NT2/D1 (cell line): ENCODE data around the gene SMYD1.

Source experiments
- DNase-seq: peaks from one replicate; pipeline ENCODE4 v3.0.0-alpha.2; 2011; ENCODE audit warnings: low read depth, low spot score
- H3K27me3 ChIP-seq: 2 replicates; pipeline ENCODE4 v1.6.0; 2011; ENCODE audit warnings: mild to moderate bottlenecking; ENCODE audit not compliant: insufficient read length, insufficient read depth
- H3K36me3 ChIP-seq: 2 replicates; pipeline ENCODE4 v1.6.1; 2011; ENCODE audit warnings: mild to moderate bottlenecking, low read length, mixed read lengths; ENCODE audit not compliant: insufficient read depth, insufficient read length
- H3K4me1 ChIP-seq: 2 replicates; pipeline ENCODE4 v1.5.1; 2011; ENCODE audit not compliant: insufficient read depth, insufficient read length
- H3K4me3 ChIP-seq: 2 replicates; pipeline ENCODE4 v1.5.1; 2011; ENCODE audit warnings: low read depth; ENCODE audit not compliant: insufficient read length
- H3K9ac ChIP-seq: 2 replicates; pipeline ENCODE4 v1.6.0; 2011; ENCODE audit warnings: low read depth; ENCODE audit not compliant: insufficient read length
- H3K9me3 ChIP-seq: 2 replicates; pipeline ENCODE4 v1.5.1; 2011; ENCODE audit warnings: mild to moderate bottlenecking, low read length; ENCODE audit not compliant: insufficient read depth
- SUZ12 ChIP-seq: IDR thresholded peaks from 2 replicates; pipeline ENCODE4 v1.6.1; 2011; ENCODE audit not compliant: insufficient read length, insufficient read depth; ENCODE audit errors: extremely low read depth
- YY1 ChIP-seq: IDR thresholded peaks from 2 replicates; pipeline ENCODE4 v1.6.1; 2011; ENCODE audit not compliant: insufficient read length, insufficient read depth
- ZNF274 ChIP-seq: IDR thresholded peaks from 2 replicates; pipeline ENCODE4 v1.6.1; 2011; ENCODE audit warnings: mild to moderate bottlenecking, low read depth, low read length

SMYD1 gene

DNA sequence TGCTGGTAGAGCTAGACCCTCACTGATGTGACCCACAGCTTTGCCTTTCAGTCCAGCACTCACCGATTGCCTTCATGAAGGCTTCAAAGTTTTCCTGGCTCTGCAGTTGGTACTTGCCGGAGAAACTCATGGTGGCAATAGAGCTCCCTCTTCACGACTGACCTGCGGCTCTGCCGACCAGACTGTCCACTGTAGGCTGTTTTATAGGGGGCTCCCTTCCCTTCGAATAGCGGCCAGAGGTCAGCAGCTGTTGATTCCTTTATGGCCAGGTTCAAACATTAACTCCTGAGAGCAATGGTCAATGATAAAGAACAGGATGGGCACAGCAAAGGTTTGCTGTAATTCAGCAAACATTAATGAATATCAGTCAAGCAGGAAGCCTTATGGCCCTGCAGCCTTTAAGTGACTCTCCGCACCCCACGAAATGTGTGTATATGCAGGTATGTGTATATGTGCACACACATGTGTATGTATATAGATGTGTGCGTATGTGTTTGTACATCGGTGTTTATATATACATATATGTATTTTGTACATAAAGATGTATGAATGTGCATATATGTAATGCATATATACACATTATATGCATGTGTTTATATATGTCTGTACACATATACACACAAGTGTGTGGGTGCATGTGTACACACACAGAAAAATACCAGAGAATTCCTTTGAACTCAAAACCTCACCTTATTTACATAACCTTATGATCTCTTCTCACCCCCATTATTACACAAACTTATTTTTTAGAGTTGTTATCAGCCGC is 60.4 kb downstream of the SMYD1 start, which contains the start of gene FABP1:
Gene FABP1, minus strand, starts transcription at position 175 of the 766 bp plus-strand sequence. Its CDS starts 45 bp downstream, at position 130.
- H3K27me3 ChIP-seq, result no peaks in the 10 kb centered on the region
- H3K9me3 ChIP-seq, result no peaks in the 10 kb centered on the region
- no peak for DNase-seq
- no peaks in the 10 kb centered on the region for H3K4me1 ChIP-seq
- H3K9ac ChIP-seq, result no peak within 1 kb of the TSS
- H3K36me3 ChIP-seq, result no peaks in the 10 kb centered on the region
- TF ChIP-seq ZNF274 (no peak), YY1 (no peak), SUZ12 (no peak)
- no peak within 1 kb of the TSS for H3K4me3 ChIP-seq

DNA sequence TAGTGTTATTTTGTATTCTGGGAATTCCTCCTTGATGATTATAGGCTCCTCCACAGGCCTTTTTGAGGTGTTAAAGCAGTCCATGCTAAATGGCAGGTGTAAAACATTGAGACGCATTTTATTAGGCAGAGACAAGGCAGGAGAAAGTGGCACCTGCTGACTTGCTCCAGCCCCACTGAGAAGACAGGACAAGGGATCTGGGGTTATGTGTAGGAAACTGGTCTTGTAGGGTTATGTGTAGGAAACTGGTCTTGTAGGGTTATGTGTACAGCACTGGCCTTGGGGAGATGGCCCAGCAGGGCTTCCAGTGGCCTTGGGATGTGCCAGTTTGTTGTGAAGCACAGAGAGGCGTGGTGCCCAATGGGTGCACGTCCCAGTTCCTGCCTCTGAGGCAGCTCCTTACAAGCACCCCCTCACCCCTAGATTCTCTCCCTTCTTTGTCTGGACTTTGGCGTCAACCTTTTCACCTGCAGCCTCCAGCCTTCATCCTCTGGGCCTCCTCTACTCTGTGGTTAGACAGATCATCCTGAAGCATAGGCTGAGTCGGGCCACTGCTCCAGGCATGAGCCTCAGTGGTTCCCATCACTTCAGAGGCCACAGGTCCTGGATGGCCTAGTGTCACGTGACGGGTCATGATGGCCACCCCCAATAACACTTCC is 61.2 kb downstream of the SMYD1 start:
- Histone ChIP-seq H3K4me1 (no peaks in the 10 kb centered on the region), H3K9me3 (no peaks in the 10 kb centered on the region), H3K4me3 (no peak overlapping the region), H3K27me3 (no peaks in the 10 kb centered on the region), H3K9ac (no peak overlapping the region), H3K36me3 (no peaks in the 10 kb centered on the region)
- TF ChIP-seq SUZ12 (no peak), YY1 (no peak), ZNF274 (no peak)
- no peak for DNase-seq

DNA sequence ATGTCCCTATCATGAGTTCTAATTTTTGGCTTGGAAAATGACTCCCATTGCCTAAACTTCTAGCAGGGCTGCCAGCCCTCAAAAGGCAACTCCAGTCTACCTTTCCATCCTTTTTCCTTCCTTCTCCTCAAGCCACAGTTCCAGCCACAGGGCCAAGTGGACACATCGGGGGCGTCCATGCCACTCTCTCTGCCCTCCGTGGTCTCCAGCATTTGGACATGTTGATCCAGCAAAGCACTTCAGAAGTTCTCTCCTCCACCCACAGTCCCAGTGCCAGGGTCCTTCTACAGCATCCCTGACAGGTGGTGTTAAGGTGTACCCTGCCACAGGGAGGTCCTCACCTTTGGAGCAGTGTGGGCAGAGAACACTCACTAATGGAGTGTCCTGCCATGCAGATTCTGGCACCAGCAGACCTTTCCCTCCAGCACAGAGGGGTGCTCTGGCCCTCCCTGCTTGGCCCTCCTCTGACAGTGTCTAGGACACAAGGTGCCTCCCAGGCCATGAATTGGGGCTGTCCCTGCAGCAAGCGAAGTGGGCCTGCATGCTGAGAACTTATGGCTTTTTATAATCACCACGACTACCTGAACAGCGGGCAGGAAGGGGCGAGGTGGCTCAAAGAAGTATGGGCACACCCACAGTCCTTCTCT is 61.8 kb downstream of the SMYD1 start:
- Histone ChIP-seq H3K27me3 (no peaks in the 10 kb centered on the region), H3K9me3 (no peaks in the 10 kb centered on the region), H3K4me3 (no peak overlapping the region), H3K4me1 (no peaks in the 10 kb centered on the region), H3K9ac (no peak overlapping the region), H3K36me3 (no peaks in the 10 kb centered on the region)
- no peak for DNase-seq
- TF ChIP-seq ZNF274, result no peak
- no peak for TF ChIP-seq SUZ12
- no peak for TF ChIP-seq YY1

DNA sequence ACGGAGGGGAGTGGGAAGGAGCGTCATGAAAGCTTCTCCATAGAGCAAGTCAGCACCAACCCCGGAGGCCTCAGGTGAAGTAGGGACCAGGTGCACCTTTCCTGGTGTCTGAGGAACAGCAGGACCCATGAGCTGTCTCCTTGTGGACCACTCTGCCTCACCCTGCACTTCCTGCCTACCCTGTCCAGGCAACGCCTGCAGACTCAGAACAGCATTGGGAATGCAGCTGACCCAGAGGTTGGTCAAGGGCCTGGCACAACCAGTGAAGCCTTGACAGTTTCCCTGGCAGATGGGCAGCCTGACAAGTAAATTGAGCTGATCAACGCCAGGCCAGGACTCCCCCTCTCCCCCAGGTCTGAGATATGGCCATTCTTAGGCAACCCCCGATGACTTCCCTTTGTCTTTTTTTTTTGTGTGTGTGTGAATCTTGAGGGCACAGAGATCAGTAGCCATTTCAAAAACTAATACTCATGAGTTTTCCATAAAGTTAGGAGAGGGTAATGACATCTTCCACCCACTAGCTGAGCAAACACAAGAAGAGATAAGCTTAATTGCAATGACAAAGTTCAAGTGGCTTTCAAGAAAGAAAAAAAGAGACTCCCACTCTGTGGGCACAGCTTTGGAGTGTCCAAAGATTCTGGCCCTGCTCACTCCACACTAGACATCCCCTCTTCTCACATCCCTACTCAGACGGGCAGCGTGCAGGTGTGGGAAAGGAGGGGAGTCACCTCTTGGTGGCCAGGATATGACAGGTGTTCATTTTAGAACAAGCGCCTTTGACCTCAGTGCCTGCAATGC is 63.8 kb downstream of the SMYD1 start:
- no peaks in the 10 kb centered on the region for H3K9me3 ChIP-seq
- TF ChIP-seq YY1 (no peak), SUZ12 (no peak), ZNF274 (no peak)
- no peak overlapping the region for H3K4me3 ChIP-seq
- no peak overlapping the region for H3K9ac ChIP-seq
- no peak for DNase-seq
- H3K27me3 ChIP-seq, result no peaks in the 10 kb centered on the region
- no peaks in the 10 kb centered on the region for H3K4me1 ChIP-seq
- no peaks in the 10 kb centered on the region for H3K36me3 ChIP-seq

DNA sequence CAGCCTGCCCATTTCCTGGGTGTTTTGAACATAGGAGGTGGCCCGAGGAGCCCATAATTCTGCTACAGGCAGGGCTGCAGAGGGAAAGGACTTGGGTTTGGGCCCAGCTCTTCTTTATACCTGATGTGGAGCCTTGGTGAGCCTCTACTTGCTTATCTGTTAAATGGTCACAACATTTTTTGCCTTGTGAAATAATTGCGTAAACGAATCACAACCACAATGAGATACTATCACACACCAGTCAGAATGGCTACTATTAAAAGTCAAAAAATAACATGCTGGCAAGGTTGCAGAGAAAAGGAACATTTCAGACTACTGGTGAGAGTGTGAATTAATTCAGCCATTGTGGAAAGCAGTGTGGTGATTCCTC is 64.4 kb downstream of the SMYD1 start:
- no peaks in the 10 kb centered on the region for H3K4me1 ChIP-seq
- H3K9me3 ChIP-seq, result no peaks in the 10 kb centered on the region
- H3K36me3 ChIP-seq, result no peaks in the 10 kb centered on the region
- H3K4me3 ChIP-seq, result no peak overlapping the region
- no peak overlapping the region for H3K9ac ChIP-seq
- DNase-seq, result no peak
- no peaks in the 10 kb centered on the region for H3K27me3 ChIP-seq
- no peak for TF ChIP-seq ZNF274
- TF ChIP-seq SUZ12, result no peak
- no peak for TF ChIP-seq YY1

DNA sequence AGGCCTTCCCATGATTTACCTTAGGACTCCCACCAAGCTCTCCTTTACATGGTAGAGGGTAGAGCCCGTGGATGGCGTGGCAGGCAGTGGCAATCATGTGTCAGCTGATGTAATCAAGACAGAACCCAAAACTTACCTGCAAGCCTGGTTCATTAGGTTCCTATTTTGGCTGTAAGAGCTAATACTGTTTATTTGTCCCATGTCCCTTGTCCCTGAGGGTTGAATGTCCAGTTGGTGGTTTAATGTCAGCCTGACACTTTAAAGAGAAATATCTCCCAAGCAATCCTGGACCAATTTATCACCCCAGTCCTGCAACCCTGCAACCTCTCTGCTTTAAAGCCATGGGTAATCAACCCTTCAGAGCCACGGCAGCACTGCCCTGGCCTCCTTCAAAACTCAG is 66.2 kb downstream of the SMYD1 start:
- no peaks in the 10 kb centered on the region for H3K4me1 ChIP-seq
- TF ChIP-seq ZNF274, result no peak
- TF ChIP-seq YY1, result no peak
- TF ChIP-seq SUZ12, result no peak

DNA sequence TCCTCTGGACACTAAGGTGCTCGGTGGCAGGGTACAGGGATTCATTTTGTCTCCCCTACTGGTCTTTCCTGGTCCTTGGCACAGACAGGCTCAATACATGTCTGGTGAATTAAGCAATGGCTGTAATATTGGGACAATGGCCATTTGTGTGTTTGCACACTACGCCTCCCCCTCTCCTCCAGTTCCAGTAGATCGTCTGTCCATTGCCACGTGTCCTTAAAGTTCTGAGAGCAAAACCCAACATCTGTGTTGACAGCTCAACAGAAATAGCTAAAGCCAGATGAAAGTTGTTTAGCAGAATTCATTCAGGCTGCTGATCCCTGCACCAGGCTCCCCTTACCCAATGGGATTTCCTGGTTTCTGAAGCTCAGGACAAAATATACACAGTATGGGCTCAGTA is 69.2 kb downstream of the SMYD1 start:
- no peak for TF ChIP-seq SUZ12
- TF ChIP-seq YY1, result no peak
- TF ChIP-seq ZNF274, result no peak

More for the DNA sequence above, 66.2 kb downstream of the SMYD1 start:
- Histone ChIP-seq H3K9me3 (no peaks in the 10 kb centered on the region), H3K27me3 (no peaks in the 10 kb centered on the region), H3K9ac (no peak overlapping the region), H3K36me3 (no peaks in the 10 kb centered on the region), H3K4me3 (no peak overlapping the region)
- DNase-seq, result no peak

More for the DNA sequence above, 69.2 kb downstream of the SMYD1 start:
- Histone ChIP-seq H3K4me3 (no peak overlapping the region), H3K36me3 (no peaks in the 10 kb centered on the region), H3K27me3 (no peaks in the 10 kb centered on the region), H3K9ac (no peak overlapping the region), H3K4me1 (no peaks in the 10 kb centered on the region), H3K9me3 (no peaks in the 10 kb centered on the region)
- DNase-seq, result no peak
